ENCODE results near the gene SIN3B.

Gene SIN3B

GRCh38 chr19:16891696-16892382 lies 62.6 kb downstream of the SIN3B start:
- DNase-seq = no peak

GRCh38 chr19:16892436-16892835 lies 63.2 kb downstream of the SIN3B start:
- DNase-seq = no peak

GRCh38 chr19:16892868-16893685 lies 63.9 kb downstream of the SIN3B start:
- no peak for DNase-seq

- no peak for DNase-seq
Measured at GRCh38 chr19:16893686-16893989, 64.4 kb downstream of the SIN3B start.

DNA sequence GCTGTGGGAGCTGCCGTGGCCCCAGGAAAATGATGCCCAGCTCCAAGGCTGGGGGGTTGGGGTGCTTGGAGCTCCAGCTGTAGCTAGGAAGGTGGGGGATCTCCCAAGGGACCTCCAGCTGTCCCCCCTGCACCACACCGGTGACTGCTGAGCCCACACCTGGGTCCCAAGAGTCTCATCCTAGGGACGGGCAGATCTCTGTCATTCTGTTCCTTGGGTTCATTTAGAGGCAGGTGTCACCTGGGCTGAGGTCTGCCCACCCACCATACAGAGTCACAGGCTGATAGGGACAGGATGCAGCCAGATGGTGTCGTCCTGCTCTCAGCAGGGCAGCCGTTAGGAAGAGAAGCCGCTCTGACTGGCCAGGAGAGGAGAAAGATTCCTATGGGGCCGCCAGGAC lies 64.9 kb downstream of the SIN3B start:
- DNase-seq = no peak

- no peak for DNase-seq
Measured at GRCh38 chr19:16895467-16896145, 66.4 kb downstream of the SIN3B start.

GRCh38 chr19:16896146-16897028 lies 67.2 kb downstream of the SIN3B start:
- DNase-seq = no peak

GRCh38 chr19:16897029-16897855 lies 68.0 kb downstream of the SIN3B start:
- DNase-seq = peak in 1 of 2 donors; percentile 73

DNA sequence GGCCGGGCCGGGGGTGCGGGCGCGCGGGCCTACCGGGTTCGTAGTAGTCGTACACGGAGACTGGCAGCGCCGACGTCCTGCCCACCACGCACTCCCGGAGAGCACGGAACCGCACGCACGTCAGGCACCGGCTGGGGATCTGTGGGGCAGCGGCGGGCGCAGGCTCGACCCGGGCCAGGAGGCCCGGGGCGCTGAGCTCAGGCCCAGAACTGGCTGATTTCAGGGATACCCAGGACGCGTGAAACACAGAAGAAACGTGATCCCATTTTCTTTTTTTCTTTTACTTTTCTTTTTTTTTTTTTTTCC lies 68.6 kb downstream of the SIN3B start:
- no peak for DNase-seq

- no peak for DNase-seq
Measured at GRCh38 chr19:16898361-16899015, 69.3 kb downstream of the SIN3B start.

DNA sequence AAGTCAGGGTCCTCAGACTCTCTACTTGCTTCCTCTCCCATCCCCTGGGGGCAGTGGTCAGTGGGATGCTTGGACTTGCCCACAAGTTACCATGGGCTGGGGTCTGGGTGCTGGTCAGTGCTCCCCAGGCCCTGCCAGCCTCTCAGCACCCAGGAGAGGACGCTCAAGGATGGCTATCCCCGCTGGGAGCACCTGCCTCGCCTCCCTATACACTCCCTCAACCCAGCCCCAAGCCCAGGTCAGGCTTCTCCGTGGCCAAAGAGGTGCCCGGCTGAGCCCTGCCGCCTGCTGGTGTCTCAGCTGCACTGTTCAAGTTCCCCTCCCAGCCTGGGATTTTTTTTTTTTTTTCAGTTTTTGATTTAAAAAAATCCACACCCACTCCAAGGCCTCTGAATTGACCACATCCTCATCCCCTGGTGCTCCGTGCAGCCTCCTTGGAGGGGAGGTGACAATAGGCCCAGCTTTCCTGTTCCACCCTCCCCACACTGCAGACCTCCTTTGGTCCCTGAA lies 70.4 kb downstream of the SIN3B start:
- no peak for DNase-seq

- DNase-seq = no peak
Measured at GRCh38 chr19:16901491-16902175, 72.4 kb downstream of the SIN3B start.

DNA sequence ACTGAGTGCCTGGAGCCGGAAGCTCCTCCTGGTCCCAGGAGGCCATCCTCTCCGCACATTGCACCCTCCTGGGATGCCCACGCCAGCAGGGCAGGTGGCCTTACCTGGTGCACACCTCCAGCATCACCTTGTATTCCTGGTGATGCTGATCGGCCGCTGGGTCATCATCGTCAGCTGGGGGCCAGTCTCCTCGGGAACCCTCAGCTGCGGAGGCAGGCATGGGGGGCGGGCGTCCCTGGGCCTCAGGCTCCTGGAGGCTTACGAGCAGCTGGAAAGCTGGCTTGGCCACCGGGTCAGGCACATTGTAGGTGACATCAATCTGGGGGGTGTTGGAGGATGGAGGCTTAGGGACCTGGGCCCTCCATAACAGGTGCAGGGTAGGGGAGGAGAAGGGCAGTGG lies 73.3 kb downstream of the SIN3B start:
- DNase-seq = no peak

- no peak for DNase-seq
Measured at GRCh38 chr19:16903347-16903746, 74.1 kb downstream of the SIN3B start.

DNA sequence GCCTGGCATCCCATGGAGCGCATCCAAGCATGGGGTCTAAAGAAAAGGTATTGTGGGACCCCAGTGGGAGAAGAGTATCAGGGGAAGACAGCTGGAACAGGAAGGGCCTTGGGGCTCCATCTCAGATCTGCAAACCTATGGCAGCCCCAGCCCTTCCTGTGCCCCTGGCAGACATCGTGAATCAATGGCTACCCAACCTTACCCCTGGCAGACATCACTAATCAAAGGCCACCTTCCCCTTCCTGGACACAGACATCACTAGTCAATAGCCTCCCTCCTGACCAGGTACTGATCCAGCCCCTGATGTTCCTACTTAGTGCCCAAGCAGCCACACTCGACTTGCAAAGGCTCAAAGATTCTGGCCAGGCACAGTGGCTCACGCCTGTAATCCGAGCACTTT lies 75.4 kb downstream of the SIN3B start:
- no peak for DNase-seq

GRCh38 chr19:16908759-16909158 lies 79.6 kb downstream of the SIN3B start:
- DNase-seq = no peak

DNA sequence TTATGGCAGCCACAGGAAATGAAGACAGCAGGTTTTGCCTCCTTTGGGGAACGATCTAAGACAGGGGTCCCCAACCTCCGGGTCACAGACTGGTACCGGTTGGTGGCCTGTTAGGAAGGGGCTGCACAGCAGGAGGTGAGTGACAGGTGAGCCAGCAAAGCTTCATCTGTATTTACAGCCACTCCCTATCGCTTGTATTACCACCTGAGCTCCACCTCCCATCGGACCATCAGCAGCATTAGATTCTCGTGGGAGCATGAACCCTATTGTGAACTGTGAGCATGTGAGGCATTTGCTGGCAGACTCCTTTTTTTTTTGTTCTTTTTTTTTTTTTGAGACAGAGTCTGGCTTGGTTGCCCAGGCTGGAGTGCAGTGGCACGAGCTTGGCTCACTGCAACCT lies 81.8 kb downstream of the SIN3B start:
- DNase-seq = no peak

DNA sequence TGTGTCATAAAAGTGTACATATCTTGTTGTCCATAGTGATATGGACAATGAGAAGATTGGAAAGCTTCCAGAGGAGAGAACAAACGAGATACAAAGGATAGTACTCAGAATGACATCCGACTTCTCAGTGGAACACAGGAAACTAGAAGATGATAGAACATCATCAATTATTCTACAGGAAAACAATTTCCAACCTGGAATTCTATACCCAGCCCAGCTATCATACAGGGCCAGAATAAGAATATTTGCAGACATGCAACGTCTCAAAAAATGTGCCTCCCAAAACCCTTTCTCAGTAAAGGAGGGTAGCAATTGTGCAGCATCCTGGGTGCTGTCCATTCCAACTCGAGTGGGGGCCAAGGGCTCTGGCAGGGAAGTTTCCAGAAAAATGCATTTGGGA lies 83.6 kb downstream of the SIN3B start:
- DNase-seq = no peak

GRCh38 chr19:16914421-16914820 lies 85.2 kb downstream of the SIN3B start:
- no peak for DNase-seq

DNA sequence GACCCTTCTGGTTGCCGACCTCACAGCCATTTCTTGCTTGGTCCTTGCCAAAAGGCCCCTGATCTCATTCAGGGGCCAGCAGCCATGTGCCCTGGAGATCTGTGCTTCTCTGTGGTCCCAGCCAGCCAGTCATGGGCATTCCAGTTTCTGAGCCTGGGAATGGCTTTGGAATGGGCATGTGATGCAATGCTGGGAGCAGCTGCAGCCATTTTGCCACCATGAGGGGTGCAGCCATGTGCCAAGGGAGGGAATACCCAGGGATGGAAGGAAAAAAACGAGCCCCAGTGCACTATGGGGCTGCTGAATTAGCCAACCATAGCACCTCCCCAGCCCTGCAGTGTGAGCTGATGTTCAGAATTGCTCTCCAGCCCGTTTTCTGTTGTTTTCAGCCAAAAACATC lies 85.9 kb downstream of the SIN3B start:
- DNase-seq = no peak

- DNase-seq = no peak
Measured at GRCh38 chr19:16915734-16916133, 86.5 kb downstream of the SIN3B start.

Data from hippocampal formation (tissue), 2 donors.